Heart right ventricle (tissue), 16 donors: ENCODE results near the gene KLHL20. TPM values are rescaled to one million over a fixed set of nuclear protein-coding genes. Genes with fewer than 3 reads are reported as not detected.
A peak's percentile ranks its signal among the peaks of the same experiment; 100 is the strongest.

ENCODE experiments used
- ATAC-seq, 8 donors: fragments of 200-7000 bp; cut with Tn5 transposase; one replicate each; pipeline ENCODE4 v1.9.1; 2020; ENCODE audit warnings: mild to moderate bottlenecking in 8 of 8, moderate library complexity in 8 of 8, moderate number of reproducible peaks in 1 of 8
- DNase-seq, 2 donors: peaks; one replicate each; pipeline ENCODE4 v3.0.0-alpha.2; 2020
- H3K27ac ChIP-seq, 10 donors: fragments of 200-600 bp; sonication (generic) in 2 of 10; one replicate each; pipeline versions ENCODE4 v1.5.0 to v1.8.0; 2020 to 2022; ENCODE audit warnings: mild to moderate bottlenecking in 3 of 10
- H3K27me3 ChIP-seq, 7 donors: fragments of 200-600 bp; one replicate each; pipeline ENCODE4 v1.8.0; 2021 to 2022; ENCODE audit warnings: mild to moderate bottlenecking in 2 of 7
- H3K36me3 ChIP-seq, 9 donors: fragments of 200-600 bp; sonication (generic) in 1 of 9; one replicate each; pipeline versions ENCODE4 v1.5.0 to v1.8.0; 2020 to 2022; ENCODE audit warnings: mild to moderate bottlenecking in 2 of 9
- H3K4me1 ChIP-seq, 9 donors: fragments of 200-600 bp; sonication (generic) in 1 of 9; one replicate each; pipeline versions ENCODE4 v1.5.0 to v1.8.0; 2020 to 2022; ENCODE audit warnings: mild to moderate bottlenecking in 4 of 9
- H3K4me3 ChIP-seq, 10 donors: fragments of 200-600 bp; sonication (generic) in 2 of 10; one replicate each; pipeline versions ENCODE4 v1.5.0 to v1.8.0; 2020 to 2022; ENCODE audit warnings: mild to moderate bottlenecking in 7 of 10, moderate library complexity in 2 of 10
- H3K9me3 ChIP-seq, 11 donors: fragments of 200-600 bp in 10 of 11; sonication (generic) in 2 of 11; one replicate each; pipeline versions ENCODE4 v1.5.0 to v1.8.0; 2013 to 2022; ENCODE audit warnings: mild to moderate bottlenecking in 2 of 11, control low read depth in 1 of 11, moderate library complexity in 1 of 11
- CTCF ChIP-seq, 9 donors: fragments of 200-600 bp; sonication (generic) in 2 of 9; IDR thresholded peaks; one replicate each; pipeline versions ENCODE4 v1.5.0 to v1.8.0; 2021 to 2022; ENCODE audit warnings: antibody characterized with exemption in 9 of 9, mild to moderate bottlenecking in 5 of 9, moderate library complexity in 1 of 9
- WGBS, 2 donors: extraction: QIAGEN DNeasy Blood & Tissue Kit; methylation state at CpG; one replicate each; pipeline ENCODE4 v1.1.7; 2013; ENCODE audit warnings: inconsistent platforms in 1 of 2; 5-methylcytosine and 5-hydroxymethylcytosine counted together
- intact Hi-C, 10 donors: fragments of 100-400 bp; cut with DNase I; formaldehyde crosslinking; loops; one replicate each; pipeline versions ENCODE4 v1.11.1 to v1.14.2; 2022
- polyA plus RNA-seq, 2 donors: library from polyadenylated mRNA; stranded (reverse); fragments of 200-250 nt; gene quantifications; one replicate each; pipeline ENCODE4 v1.2.3, GENCODE V29; 2013
- total RNA-seq, 10 donors: library from RNA; stranded (reverse); fragmentation: NEBNext Ultra II Directional in 3 of 10; extraction: Animal tissue kit (Norgen Biotek cat#: 25700) in 3 of 10; gene quantifications; one replicate each; pipeline versions ENCODE4 v1.2.1 to v1.2.4, GENCODE V29; 2021 to 2023
- donor health status: Arrhythmogenic right ventricular cardiomyopathy.
- donor health status: ischemic (EF 13 %, LVEDD 7.1; RV severe dilation, severe dysfunction).
- donor health status: healthy with polysubstance abuse.
- donor health status: DM: no; HTN: yes; CAD: no.
- donor health status: DM: no; HTN: no; CAD: no.
- donor health status: ischemic (EF 25% LVEDD 6.9; RV normal size, moderate dysfunction).
- donor health status: ischemic (EF 25% LVEDD 5.7; RV mildly dilated, moderate dysfunction).
- donor health status: healthy.
- donor health status: DM: yes; HTN: yes; CAD: no.
- donor health status: Ischemic cardiomyopathy.
- donor health status: ischemic (EF 35%, LVEDD 5.7; RV mildly dilated, moderate dysfunction).
- donor health status: nonischemic (EF 11% LVEDD 7.7; RV severe dilation, severe dysfunction).
- donor health status: DM: yes; HTN: yes; CAD: no.
- donor health status: PGD.
- donor health status: ischemic (EF 29% LVEDD 5.4; RV normal size, mild dysfunction).
- donor health status: nonischemic (EF 23%, LVEDD 6.1; RV moderate dilation, normal function).

The KLHL20 gene
- total and polyA plus RNA-seq, 12 donors = 5.0 to 19.4 (median 17.1) TPM

- no peak for ATAC-seq
- intact Hi-C loops = no loop called here
- no peaks in the 10 kb centered on the region for H3K36me3 ChIP-seq
- 77 to 82% methylated on average over 1 of the region's 1 CpG for WGBS, 2 donors
- H3K4me3 ChIP-seq = no peak overlapping the region
- DNase-seq = no peak
- no peak for TF ChIP-seq CTCF (IDR thresholded peaks at IDR 0.05)
- peaks cover 0 to 3% (median 0%) of the 10 kb centered on the region in 7 donors for H3K27me3 ChIP-seq
- no peaks in the 10 kb centered on the region for H3K4me1 ChIP-seq
- H3K27ac ChIP-seq = no peak overlapping the region
- peaks cover 0 to 3% (median 0%) of the 10 kb centered on the region in 11 donors for H3K9me3 ChIP-seq
Measured at GRCh38 chr1:173702736-173703135, 12.0 kb upstream of the KLHL20 start.

GRCh38 chr1:173705117-173705516 lies 9.7 kb upstream of the KLHL20 start:
- Histone ChIP-seq H3K4me1 (no peaks in the 10 kb centered on the region), H3K27me3 (peaks cover 0 to 21% (median 5%) of the 10 kb centered on the region in 7 donors), H3K36me3 (no peaks in the 10 kb centered on the region), H3K4me3 (no peak overlapping the region), H3K9me3 (peaks cover 0 to 3% (median 0%) of the 10 kb centered on the region in 11 donors), H3K27ac (no peak overlapping the region)
- DNase-seq = no peak
- intact Hi-C loops = no loop called here
- WGBS, 2 donors = 70 to 77% methylated on average over 5 of the region's 5 CpGs
- ATAC-seq = no peak
- no peak for TF ChIP-seq CTCF (IDR thresholded peaks at IDR 0.05)

- no peak for DNase-seq
- Histone ChIP-seq H3K9me3 (no peaks in the 10 kb centered on the region), H3K27me3 (peaks cover 0 to 48% (median 14%) of the 10 kb centered on the region in 7 donors), H3K4me1 (no peaks in the 10 kb centered on the region), H3K27ac (no peak overlapping the region), H3K36me3 (no peaks in the 10 kb centered on the region), H3K4me3 (no peak overlapping the region)
- ATAC-seq = no peak
- no peak for TF ChIP-seq CTCF (IDR thresholded peaks at IDR 0.05)
- intact Hi-C loops = no loop called here
- WGBS, 2 donors = 57 to 73% methylated on average over 2 of the region's 2 CpGs
Measured at GRCh38 chr1:173708787-173709186, 6.0 kb upstream of the KLHL20 start.

GRCh38 chr1:173714441-173714758 lies 381 bp upstream of the KLHL20 start:
- Histone ChIP-seq H3K36me3 (peaks cover 0 to 13% (median 0%) of the 10 kb centered on the region in 9 donors), H3K4me3 (peak overlapping the region; percentile 65 to 96 (median 84)), H3K27me3 (peaks cover 0 to 34% (median 14%) of the 10 kb centered on the region in 7 donors), H3K4me1 (peaks cover 0 to 30% (median 25%) of the 10 kb centered on the region in 9 donors), H3K9me3 (no peaks in the 10 kb centered on the region), H3K27ac (peak overlapping the region in 9 of 10 donors; percentile 86 to 95 (median 92))
- DNase-seq (no peak), ATAC-seq (peak in 1 of 8 donors; percentile 13)
- intact Hi-C loops = loop anchor here in 4 of 10 donors (2.0 to 10.0 kb wide), 4 partner anchors 280 to 286 kb away; no protein-coding TSS in a partner anchor
- 52 to 53% methylated on average over 3 of the region's 3 CpGs for WGBS, 2 donors
- TF ChIP-seq CTCF (IDR thresholded peaks at IDR 0.05) = no peak
